Measurements from ENCODE around the gene ROPN1. TPM values are rescaled to one million over a fixed set of nuclear protein-coding genes. Genes with fewer than 3 reads are reported as not detected.

The ROPN1 gene
- total RNA-seq, 1 experiment from 2014 or later, result not detected

GRCh38 chr3:124034016-124034843 is 42.3 kb upstream of the ROPN1 start:
- no peaks in the 10 kb centered on the region for H3K9me3 ChIP-seq (ENCODE audit: low read length)
- no TSS peak for BruUV-seq (replicated peaks)
- peak overlapping the region; percentile 95 for H3K4me2 ChIP-seq (ENCODE audit: low read length)
- H3K79me2 ChIP-seq (ENCODE audit: low read length), result no peaks in the 10 kb centered on the region
- no peaks in the 10 kb centered on the region for H4K20me1 ChIP-seq (ENCODE audit: low read length)
- ATAC-seq (peak; percentile 3; the same call in 1 of the 2 replicates), DNase-seq (peak; percentile 22)
- intact Hi-C loops (cut with micrococcal nuclease), result loop anchor here (10.0 kb wide), 1 partner anchor 521 kb away; no protein-coding TSS in a partner anchor
- ChIA-PET CTCF (interaction anchor here (0.7 to 1.7 kb wide), 2 partner anchors 32 to 247 kb away, joined by 3 to 8 read pairs; no protein-coding TSS in a partner anchor), POLR2A (ENCODE audit: unreplicated experiment) (interaction anchor here (0.6 kb wide), 1 partner anchor 21 kb away, joined by 4 read pairs; no protein-coding TSS in a partner anchor)
- H3K9ac ChIP-seq (ENCODE audit: low read length), result no peak overlapping the region
- no peaks in the 10 kb centered on the region for H3F3A ChIP-seq (ENCODE audit: low read length, unreplicated experiment)
- peak; percentile 20 for TF ChIP-seq EZH2 (IDR thresholded peaks at IDR 0.05; ENCODE audit: low read length, unreplicated experiment)
- TF ChIP-seq EZH2phosphoT487 (IDR thresholded peaks at IDR 0.05; ENCODE audit: borderline replicate concordance, low read length), result no peak
- TF ChIP-seq, protein P1, sequence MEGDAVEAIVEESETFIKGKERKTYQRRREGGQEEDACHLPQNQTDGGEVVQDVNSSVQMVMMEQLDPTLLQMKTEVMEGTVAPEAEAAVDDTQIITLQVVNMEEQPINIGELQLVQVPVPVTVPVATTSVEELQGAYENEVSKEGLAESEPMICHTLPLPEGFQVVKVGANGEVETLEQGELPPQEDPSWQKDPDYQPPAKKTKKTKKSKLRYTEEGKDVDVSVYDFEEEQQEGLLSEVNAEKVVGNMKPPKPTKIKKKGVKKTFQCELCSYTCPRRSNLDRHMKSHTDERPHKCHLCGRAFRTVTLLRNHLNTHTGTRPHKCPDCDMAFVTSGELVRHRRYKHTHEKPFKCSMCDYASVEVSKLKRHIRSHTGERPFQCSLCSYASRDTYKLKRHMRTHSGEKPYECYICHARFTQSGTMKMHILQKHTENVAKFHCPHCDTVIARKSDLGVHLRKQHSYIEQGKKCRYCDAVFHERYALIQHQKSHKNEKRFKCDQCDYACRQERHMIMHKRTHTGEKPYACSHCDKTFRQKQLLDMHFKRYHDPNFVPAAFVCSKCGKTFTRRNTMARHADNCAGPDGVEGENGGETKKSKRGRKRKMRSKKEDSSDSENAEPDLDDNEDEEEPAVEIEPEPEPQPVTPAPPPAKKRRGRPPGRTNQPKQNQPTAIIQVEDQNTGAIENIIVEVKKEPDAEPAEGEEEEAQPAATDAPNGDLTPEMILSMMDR (conservative IDR thresholded peaks at IDR 0.05; ENCODE audit: low read depth, low read length), result no peak
- H2AFZ ChIP-seq (ENCODE audit: low read length), result peak overlapping the region; percentile 92
- no peaks in the 10 kb centered on the region for H3K36me3 ChIP-seq (ENCODE audit: low read depth, low read length)
- H3K4me1 ChIP-seq (ENCODE audit: insufficient read depth, low read length), result peaks cover 3% of the 10 kb centered on the region; the same call in 1 of the 2 replicates
- H3K27ac ChIP-seq (ENCODE audit: low read length), result no peak overlapping the region
- H3K27me3 ChIP-seq (ENCODE audit: low read length), result peaks cover 56% of the 10 kb centered on the region
- peak overlapping the region; percentile 75 for H3K4me3 ChIP-seq (ENCODE audit: low read length)
- H3K9me2 ChIP-seq (replicated peaks; ENCODE audit: low read length), result no peaks in the 10 kb centered on the region

GRCh38 chr3:124033360-124034015 is 41.6 kb upstream of the ROPN1 start, which contains the start of gene KALRN:
TSS of gene KALRN (plus strand) at chr3:124033369.
- peak within 1 kb of the TSS; percentile 64 for H3K9ac ChIP-seq (ENCODE audit: low read length)
- H3K9me2 ChIP-seq (replicated peaks; ENCODE audit: low read length), result no peaks in the 10 kb centered on the region
- H3F3A ChIP-seq (ENCODE audit: low read length, unreplicated experiment), result no peaks in the 10 kb centered on the region
- intact Hi-C loops (cut with micrococcal nuclease), result loop anchor here (2.0 to 10.0 kb wide), 2 partner anchors 73 to 521 kb away; partner anchors contain the start of gene CCDC14
- H3K27me3 ChIP-seq (ENCODE audit: low read length), result peaks cover 55% of the 10 kb centered on the region
- DNase-seq (peak; percentile 10), ATAC-seq (peak; percentile 19)
- TF ChIP-seq EZH2 (IDR thresholded peaks at IDR 0.05; ENCODE audit: low read length, unreplicated experiment), result peak; percentile 56
- TF ChIP-seq EZH2phosphoT487 (IDR thresholded peaks at IDR 0.05; ENCODE audit: borderline replicate concordance, low read length), result no peak
- TF ChIP-seq, protein P1 (conservative IDR thresholded peaks at IDR 0.05; ENCODE audit: low read depth, low read length), result peak; percentile 22; the same call in 1 of the 2 replicates
- H3K27ac ChIP-seq (ENCODE audit: low read length), result no peak within 1 kb of the TSS
- peak within 1 kb of the TSS; percentile 75 for H3K4me3 ChIP-seq (ENCODE audit: low read length)
- peak within 1 kb of the TSS; percentile 93 for H2AFZ ChIP-seq (ENCODE audit: low read length)
- no TSS peak for BruUV-seq (replicated peaks)
- no peaks in the 10 kb centered on the region for H4K20me1 ChIP-seq (ENCODE audit: low read length)
- H3K9me3 ChIP-seq (ENCODE audit: low read length), result no peaks in the 10 kb centered on the region
- POLR2A ChIA-PET (ENCODE audit: unreplicated experiment), result interaction anchor here (0.6 kb wide), 4 partner anchors 20 to 1618 kb away, joined by 4 to 7 read pairs (median 5); partner anchors contain the start of gene WDR5B
- no peaks in the 10 kb centered on the region for H3K79me2 ChIP-seq (ENCODE audit: low read length)
- H3K4me2 ChIP-seq (ENCODE audit: low read length), result peak within 1 kb of the TSS; percentile 95
- no peaks in the 10 kb centered on the region for H3K36me3 ChIP-seq (ENCODE audit: low read depth, low read length)
- H3K4me1 ChIP-seq (ENCODE audit: insufficient read depth, low read length), result peaks cover 3% of the 10 kb centered on the region; the same call in 1 of the 2 replicates
- CTCF ChIA-PET, result interaction anchor here (0.5 to 1.7 kb wide), 10 partner anchors 13 to 391 kb away, joined by 3 to 8 read pairs (median 4); no protein-coding TSS in a partner anchor

Measured in PC-3 (cell line).